Glutamatergic neuron (in vitro differentiated cells): ENCODE data around the gene OSBPL8. TPM values are rescaled to one million over a fixed set of nuclear protein-coding genes. Genes with fewer than 3 reads are reported as not detected.

Experiments
- DNase-seq: peaks from one replicate; pipeline ENCODE4 v3.0.0; 2022
- H3K27ac Mint-ChIP-seq: one replicate; pipeline ENCODE4 v1.8.0; 2020; ENCODE audit warnings: mild to moderate bottlenecking, mixed read lengths, inconsistent platforms; ENCODE audit not compliant: unreplicated experiment
- H3K27me3 Mint-ChIP-seq: one replicate; pipeline ENCODE4 v1.8.0; 2020; ENCODE audit warnings: mild to moderate bottlenecking, moderate library complexity, mixed read lengths, inconsistent platforms; ENCODE audit not compliant: unreplicated experiment
- H3K36me3 Mint-ChIP-seq: one replicate; pipeline ENCODE4 v1.8.0; 2020; ENCODE audit warnings: mild to moderate bottlenecking, mixed read lengths, inconsistent platforms; ENCODE audit not compliant: unreplicated experiment
- H3K4me1 Mint-ChIP-seq: one replicate; pipeline ENCODE4 v1.8.0; 2020; ENCODE audit warnings: mild to moderate bottlenecking, low read depth, mixed read lengths, inconsistent platforms; ENCODE audit not compliant: unreplicated experiment
- H3K4me3 Mint-ChIP-seq: one replicate; pipeline ENCODE4 v1.8.0; 2020; ENCODE audit warnings: mild to moderate bottlenecking, mixed read lengths, inconsistent platforms; ENCODE audit not compliant: unreplicated experiment
- H3K9me3 Mint-ChIP-seq: one replicate; pipeline ENCODE4 v1.8.0; 2020; ENCODE audit warnings: mild to moderate bottlenecking, moderate library complexity, mixed read lengths, inconsistent platforms; ENCODE audit not compliant: unreplicated experiment
- total RNA-seq: library from RNA; stranded (reverse); fragmentation: NEBNext Ultra II Directional; extraction: Animal tissue kit (Norgen Biotek cat#: 25700); gene quantifications from one replicate; pipeline ENCODE4 v1.2.1, GENCODE V29; 2021; ENCODE audit not compliant: unreplicated experiment
- TF ChIP-seq, protein P1 (sequence below): fragments of 200-600 bp; sonication (generic); IDR thresholded peaks from one replicate; pipeline ENCODE4 v1.5.0; 2021; ENCODE audit not compliant: partially characterized antibody, unreplicated experiment

The OSBPL8 gene
- total RNA-seq, 1 donor from 2014 or later, result 162 TPM

GRCh38 chr12:76551482-76551888 is 8.1 kb downstream of the OSBPL8 start:
- Mint-ChIP-seq H3K27ac (no peak overlapping the region), H3K4me3 (no peak overlapping the region), H3K27me3 (no peaks in the 10 kb centered on the region), H3K9me3 (no peaks in the 10 kb centered on the region), H3K36me3 (no peaks in the 10 kb centered on the region), H3K4me1 (peaks cover 37% of the 10 kb centered on the region)
- DNase-seq, result no peak
- TF ChIP-seq, protein P1, sequence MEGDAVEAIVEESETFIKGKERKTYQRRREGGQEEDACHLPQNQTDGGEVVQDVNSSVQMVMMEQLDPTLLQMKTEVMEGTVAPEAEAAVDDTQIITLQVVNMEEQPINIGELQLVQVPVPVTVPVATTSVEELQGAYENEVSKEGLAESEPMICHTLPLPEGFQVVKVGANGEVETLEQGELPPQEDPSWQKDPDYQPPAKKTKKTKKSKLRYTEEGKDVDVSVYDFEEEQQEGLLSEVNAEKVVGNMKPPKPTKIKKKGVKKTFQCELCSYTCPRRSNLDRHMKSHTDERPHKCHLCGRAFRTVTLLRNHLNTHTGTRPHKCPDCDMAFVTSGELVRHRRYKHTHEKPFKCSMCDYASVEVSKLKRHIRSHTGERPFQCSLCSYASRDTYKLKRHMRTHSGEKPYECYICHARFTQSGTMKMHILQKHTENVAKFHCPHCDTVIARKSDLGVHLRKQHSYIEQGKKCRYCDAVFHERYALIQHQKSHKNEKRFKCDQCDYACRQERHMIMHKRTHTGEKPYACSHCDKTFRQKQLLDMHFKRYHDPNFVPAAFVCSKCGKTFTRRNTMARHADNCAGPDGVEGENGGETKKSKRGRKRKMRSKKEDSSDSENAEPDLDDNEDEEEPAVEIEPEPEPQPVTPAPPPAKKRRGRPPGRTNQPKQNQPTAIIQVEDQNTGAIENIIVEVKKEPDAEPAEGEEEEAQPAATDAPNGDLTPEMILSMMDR, result no peak

- no peaks in the 10 kb centered on the region for H3K27me3 Mint-ChIP-seq
- no peaks in the 10 kb centered on the region for H3K9me3 Mint-ChIP-seq
- no peak overlapping the region for H3K27ac Mint-ChIP-seq
- H3K4me1 Mint-ChIP-seq, result peaks cover 29% of the 10 kb centered on the region
- no peak for DNase-seq
- H3K36me3 Mint-ChIP-seq, result no peaks in the 10 kb centered on the region
- H3K4me3 Mint-ChIP-seq, result no peak overlapping the region
- TF ChIP-seq, protein P1, result no peak
Observed at GRCh38 chr12:76549131-76549530, 10.4 kb downstream of the OSBPL8 start.

DNA sequence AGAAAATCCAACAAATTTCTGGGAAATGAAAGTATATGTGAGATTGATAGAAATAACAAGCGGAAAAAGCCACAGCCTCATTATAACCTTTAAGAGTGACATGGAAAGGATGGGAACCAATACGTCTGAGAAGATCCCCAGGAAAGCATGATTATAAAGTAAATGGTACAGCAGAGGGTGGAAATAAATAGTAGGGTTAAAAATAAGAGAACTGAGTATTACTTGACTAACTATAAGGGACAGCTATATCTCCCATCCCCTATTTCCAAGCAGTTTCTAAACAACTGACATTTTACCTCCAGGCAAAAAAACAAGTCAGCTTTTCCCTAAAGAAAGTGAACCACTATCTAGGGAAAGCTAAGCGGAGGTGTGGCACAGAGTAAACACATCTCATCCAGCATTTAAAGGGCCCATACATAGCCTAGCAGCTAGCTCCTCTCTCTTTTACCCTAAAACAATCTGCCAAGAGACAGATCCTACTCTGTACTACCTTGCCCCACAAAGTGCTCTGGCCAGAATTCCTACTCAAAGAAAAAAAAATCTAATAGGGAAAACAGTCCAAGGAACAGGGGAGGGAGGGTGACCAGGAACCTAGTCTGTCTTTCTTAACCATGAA is 11.2 kb downstream of the OSBPL8 start:
- Mint-ChIP-seq H3K4me1 (peaks cover 29% of the 10 kb centered on the region), H3K4me3 (no peak overlapping the region), H3K27me3 (no peaks in the 10 kb centered on the region), H3K9me3 (no peaks in the 10 kb centered on the region), H3K27ac (no peak overlapping the region), H3K36me3 (no peaks in the 10 kb centered on the region)
- no peak for DNase-seq
- TF ChIP-seq, protein P1, result no peak

DNA sequence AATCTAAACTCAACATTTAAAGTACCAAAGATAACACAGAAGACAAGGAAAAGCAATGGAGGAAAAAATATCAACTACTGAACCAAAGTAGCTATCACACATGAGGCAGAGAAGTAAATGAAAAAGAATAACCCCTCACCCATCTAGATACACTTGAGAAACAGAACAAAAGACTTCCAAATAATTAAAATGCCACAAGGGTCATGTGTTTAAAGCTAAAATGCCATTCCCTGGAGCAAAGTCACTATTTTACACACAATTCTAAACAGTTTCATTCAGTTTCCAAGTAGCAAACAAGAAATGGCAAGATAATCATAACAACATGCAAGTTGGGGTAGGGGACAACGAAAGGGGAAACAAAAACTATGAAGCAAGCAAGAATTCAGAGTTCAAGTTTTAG is 12.0 kb downstream of the OSBPL8 start:
- Mint-ChIP-seq H3K9me3 (no peaks in the 10 kb centered on the region), H3K27me3 (no peaks in the 10 kb centered on the region), H3K4me3 (no peak overlapping the region), H3K4me1 (peaks cover 28% of the 10 kb centered on the region), H3K36me3 (no peaks in the 10 kb centered on the region), H3K27ac (no peak overlapping the region)
- TF ChIP-seq, protein P1, result no peak
- DNase-seq, result no peak

DNA sequence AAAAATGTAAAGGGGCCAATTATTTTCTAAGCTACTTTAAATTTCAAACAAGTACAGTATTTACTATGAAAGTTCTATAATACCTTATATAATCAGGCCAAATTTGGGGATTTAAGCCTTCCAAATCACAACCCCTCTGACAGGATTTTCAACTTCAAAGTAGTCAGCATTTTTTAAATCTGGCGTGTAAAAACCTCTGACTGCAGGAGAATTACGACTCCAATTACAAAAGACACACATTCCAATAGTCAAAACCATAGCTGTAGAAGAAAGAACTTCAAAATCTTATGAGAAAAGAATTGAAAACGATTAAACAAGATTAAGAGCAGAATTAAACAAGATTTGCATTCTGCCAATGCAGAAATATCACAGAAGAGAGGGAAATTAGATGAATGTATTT is 12.7 kb downstream of the OSBPL8 start:
- Mint-ChIP-seq H3K9me3 (peaks cover 2% of the 10 kb centered on the region), H3K27me3 (no peaks in the 10 kb centered on the region), H3K36me3 (no peaks in the 10 kb centered on the region), H3K4me1 (peaks cover 26% of the 10 kb centered on the region), H3K27ac (no peak overlapping the region), H3K4me3 (no peak overlapping the region)
- DNase-seq, result no peak
- TF ChIP-seq, protein P1, result no peak
